ENCODE measurements around the gene RELN.

The RELN gene

GRCh38 chr7:103777440-103777839, 212.0 kb downstream of the RELN start:
- DNase-seq: no peak

DNA sequence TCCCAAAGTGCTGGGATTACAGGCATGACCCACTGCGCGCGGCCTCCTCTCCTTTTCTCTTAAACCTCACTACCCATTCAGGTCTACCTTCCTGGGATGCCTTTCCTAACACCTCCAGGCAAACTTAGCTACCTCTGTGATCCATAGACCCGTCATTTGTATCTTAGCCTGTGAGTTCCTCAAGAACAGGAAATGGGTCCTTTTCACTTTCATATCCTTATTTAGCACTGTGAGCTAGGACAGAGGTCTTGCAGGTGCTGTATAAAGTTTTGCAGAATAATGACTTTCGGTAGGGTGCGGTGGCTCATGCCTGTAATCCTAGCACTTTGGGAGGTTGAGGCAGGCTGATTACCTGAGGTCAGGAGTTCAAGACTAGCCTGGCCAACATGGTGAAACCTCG, 215.7 kb downstream of the RELN start:
- DNase-seq: no peak

GRCh38 chr7:103772171-103772773, 217.2 kb downstream of the RELN start:
- no peak for DNase-seq

DNA sequence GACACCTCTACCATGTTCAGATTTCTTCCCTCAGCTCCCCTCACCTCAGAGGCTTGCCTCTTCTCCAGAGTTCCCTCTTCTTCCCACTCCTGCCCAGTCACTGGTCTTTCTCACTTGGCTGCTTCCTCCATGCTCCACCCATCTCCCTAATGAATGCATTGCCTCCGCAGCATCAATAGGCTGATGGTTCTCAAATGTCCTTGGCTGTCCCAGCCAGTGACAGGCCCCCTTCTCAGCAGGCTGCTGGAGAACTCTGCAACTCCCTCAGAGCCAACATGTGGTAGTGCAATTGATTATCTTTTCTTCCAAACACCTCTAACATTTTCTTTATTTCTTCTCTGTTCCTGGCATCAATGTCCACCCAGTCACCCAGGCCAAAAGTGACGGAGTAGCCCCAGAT, 218.2 kb downstream of the RELN start:
- no peak for DNase-seq

- DNase-seq: no peak
These were observed 222.8 kb downstream of the RELN start for GRCh38 chr7:103766660-103767059.

DNA sequence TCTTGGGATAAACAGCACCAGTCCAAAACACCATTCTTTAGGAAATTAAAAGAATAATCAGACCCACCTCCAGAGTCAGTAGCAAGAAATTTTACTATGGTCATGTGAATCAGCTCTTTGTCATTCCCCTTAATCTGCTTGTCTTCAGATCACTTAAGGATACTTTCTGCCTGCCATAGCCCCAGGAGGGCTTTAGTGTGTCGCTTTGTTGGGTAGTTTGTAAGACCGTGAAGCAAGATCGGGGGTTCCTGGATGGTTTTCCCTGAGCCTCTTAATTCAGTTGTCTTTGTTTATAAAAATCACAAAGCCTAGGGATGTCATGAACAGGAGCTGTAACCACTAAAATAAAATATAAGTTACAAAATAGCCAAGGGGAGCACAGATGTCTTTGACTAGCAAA, 223.6 kb downstream of the RELN start:
- DNase-seq: no peak

- no peak for DNase-seq
These were observed 224.6 kb downstream of the RELN start for GRCh38 chr7:103764901-103765300.

GRCh38 chr7:103762877-103763276, 226.6 kb downstream of the RELN start:
- no peak for DNase-seq

DNA sequence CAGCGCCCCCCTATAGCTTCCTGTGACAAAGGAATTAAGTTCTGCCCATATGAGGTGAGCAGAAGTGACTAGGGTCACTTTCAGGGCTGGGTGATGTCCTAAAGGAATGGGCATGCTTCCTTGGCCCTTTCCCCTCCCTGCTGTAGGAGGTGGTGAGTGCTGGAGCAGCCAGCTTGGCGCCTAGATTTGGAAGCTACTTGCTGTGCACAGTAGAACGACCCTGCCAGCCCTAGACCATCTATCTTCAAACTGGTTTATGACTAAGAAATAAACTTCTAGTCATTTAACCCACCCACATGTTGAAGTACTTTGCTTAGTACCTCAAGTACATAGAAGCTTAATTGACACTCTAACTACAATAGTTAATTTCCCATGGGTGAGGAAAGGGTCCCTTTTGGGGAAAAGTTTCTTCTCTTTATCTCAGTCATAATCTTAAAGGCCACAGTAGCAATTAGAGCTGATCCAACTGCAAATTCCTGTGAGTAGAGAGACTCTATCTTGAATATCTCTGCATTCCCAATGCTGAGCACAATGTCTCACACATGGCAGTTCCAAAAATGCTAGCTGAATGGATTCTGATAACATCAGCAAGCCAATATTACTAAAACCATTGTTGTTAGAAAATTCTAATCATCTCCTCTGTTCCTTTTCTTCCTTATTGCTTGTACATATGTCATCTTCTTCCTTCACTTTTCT, 227.2 kb downstream of the RELN start:
- no peak for DNase-seq

- DNase-seq: no peak
These were observed 236.5 kb downstream of the RELN start for GRCh38 chr7:103752995-103753394.

GRCh38 chr7:103751311-103751880, 238.1 kb downstream of the RELN start:
- DNase-seq: no peak

DNA sequence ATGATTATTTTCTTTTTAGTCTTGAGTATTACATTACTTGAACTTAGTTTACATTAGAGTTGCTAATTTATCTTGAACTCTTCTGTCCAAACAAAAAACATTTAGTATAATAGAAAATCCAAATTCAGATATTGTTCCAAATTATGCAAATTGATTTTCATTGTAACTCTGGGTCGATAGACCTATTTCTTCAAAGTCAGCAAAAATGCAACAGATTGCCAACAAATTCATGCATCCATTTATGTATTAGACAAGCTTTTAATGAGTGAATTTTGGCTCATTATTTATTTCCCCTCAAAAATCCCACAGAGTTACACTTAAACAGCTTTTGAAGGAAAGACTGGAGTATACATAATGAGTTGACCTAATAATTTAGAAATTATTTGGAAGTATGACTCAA, 240.8 kb downstream of the RELN start:
- no peak for DNase-seq

GRCh38 chr7:103735377-103735776, 254.1 kb downstream of the RELN start:
- DNase-seq: peak; percentile 93

DNA sequence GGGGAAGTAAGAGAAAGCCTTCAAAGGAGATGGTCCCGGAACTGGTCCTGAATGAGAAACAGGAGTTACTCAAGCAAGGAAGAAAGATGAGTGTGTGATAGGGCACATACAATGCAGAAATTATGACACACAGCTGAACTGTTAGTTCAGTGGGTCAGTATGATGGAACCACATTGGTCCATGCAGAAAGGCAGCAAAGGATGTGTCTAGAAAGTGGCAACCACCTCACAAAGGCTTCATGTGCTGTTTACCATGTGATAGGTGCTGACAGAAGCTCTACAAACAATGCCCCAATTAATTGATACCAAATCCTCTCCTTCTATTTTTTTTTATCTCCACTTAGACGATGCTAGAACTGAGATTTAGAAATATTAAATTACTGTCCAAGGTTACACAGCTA, 258.3 kb downstream of the RELN start:
- no peak for DNase-seq

- DNase-seq: no peak
These were observed 260.4 kb downstream of the RELN start for GRCh38 chr7:103729026-103729425.

DNA sequence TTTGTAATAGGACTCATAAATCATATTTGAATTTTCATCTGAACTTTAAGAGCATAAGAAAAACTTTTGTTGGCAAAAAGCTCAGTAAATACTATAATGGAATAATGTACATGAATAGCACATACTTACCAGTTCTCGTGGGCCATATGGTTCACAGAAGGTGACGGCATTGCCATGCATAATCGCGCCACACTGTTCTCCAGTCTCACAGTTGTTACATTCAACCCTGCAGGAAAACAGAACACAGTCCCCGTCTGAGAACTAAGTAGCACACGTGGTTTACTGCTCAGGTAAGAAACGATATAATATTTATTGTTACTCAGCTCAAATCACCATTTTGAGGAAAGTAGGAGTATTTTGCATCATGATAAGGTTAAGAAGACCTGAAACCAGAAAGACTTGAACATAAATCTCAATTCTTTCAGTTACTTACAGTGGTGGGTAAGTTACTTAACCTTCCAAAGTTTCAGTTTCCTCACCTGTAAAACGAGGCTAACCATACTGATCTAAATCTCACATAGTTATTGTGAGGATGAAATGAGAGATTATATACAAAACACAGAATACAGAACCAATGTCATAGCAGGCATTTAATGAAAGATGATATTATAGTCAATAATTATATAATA, 261.4 kb downstream of the RELN start:
- DNase-seq: no peak

- no peak for DNase-seq
These were observed 270.4 kb downstream of the RELN start for GRCh38 chr7:103719070-103719469.

DNA sequence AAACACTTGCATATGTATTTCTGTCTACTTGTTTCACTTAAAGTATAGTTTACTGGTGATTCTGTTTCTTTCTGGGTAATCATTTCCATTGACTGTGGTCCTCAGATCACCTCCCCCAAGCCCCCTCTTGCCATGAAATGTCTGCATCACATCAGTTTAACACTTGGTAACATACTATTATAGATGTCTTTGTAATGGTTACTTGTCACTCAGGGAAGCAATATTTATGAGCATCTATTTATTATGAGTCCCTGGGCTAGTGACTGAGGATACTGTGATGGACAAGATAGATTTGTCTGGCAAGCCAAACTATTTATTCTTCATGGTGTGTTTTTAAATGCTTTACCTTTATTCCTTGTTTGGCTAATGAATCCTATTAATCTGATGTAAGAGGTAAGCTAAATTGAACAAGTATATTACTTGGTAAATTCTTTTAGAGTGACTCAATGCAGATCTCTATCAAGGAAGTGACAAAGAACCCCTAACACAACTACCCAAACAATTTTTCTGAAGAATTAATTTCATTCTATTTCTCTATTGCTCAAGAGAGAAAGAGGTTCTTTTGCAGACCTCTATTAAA, 270.9 kb downstream of the RELN start:
- DNase-seq: peak; percentile 28

DNA sequence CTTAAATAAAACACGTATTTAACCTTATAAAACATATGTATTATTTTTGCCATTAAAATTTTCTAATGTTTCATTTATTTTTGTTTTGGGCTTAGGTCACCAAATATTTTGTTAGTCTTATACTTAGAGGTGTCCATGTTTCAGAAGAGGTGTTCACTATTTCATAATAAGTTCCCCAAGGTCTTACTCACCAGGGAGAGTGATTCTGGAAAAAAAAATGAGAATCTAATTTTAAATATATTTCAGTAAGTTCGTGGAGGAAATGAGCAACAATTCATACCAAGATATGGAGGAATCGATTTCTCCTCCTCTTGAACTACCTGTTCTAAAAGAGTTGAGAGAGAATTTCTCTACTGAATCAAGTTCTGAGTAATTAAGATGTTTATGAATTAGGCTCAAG, 271.9 kb downstream of the RELN start:
- DNase-seq: no peak

GRCh38 chr7:103715376-103716120, 273.9 kb downstream of the RELN start:
- DNase-seq: no peak

DNA sequence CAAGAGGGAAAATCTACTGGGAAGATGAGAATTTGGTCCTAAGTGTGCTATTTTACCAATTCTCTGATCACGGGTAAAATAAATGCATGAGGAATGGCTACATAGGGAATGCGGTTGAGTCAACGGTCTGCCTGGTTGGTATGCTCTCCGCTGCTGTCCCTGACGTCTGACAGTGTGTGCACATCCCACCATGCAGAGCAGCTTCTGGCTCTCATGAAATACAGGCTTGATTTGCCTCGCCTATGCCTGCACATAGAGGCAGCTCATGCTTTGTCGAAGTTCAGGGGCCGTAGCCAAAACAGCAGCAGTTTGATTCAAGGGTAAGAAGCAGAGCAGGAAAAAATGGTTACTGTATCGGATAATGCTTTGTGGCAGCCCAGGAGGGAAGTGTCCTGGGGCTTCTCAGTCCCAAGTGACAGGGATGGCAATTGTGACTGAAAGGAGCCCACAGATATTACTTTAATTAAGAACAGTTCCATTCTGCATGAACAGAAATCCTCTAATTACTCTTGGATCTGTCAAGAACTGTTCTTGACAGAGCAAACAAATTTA, 275.0 kb downstream of the RELN start:
- DNase-seq: no peak

GRCh38 chr7:103712991-103713778, 276.3 kb downstream of the RELN start:
- no peak for DNase-seq
